ENCODE measurements around the gene MRPL38. TPM values are rescaled to one million over a fixed set of nuclear protein-coding genes. Genes with fewer than 3 reads are reported as not detected.

Gene MRPL38
- total RNA-seq, 4 donors from 2014 or later: 40.6 to 117 (median 48.5) TPM

- in situ Hi-C loops (cut with MboI; ENCODE audit: low pct_ligation_motif_present in 1 of 4, low pct_unique_long_range_greater_than_20kb in 1 of 4, low sequenced_read_pairs in 3 of 4): loop anchor here in 1 of 4 donors (25.0 kb wide), 1 partner anchor 264 kb away; no protein-coding TSS in a partner anchor
- WGBS, 2 donors (ENCODE audit: low coverage in 1 of 2): 83% methylated on average over 19 of the region's 19 CpGs; no CpG with 5 or more reads in 1 of the 2 donors
- intact Hi-C loops (cut with DNase I; ENCODE audit: low total_unique reads): no loop called here
- Histone ChIP-seq H3K4me1 (peaks cover 0 to 5% (median 1%) of the 10 kb centered on the region in 4 donors), H3K36me3 (no peaks in the 10 kb centered on the region), H3K27me3 (no peaks in the 10 kb centered on the region), H3K4me3 (no peak overlapping the region), H3K9me3 (no peaks in the 10 kb centered on the region), H3K27ac (no peak overlapping the region)
- DNase-seq: peak; percentile 46
- TF ChIP-seq POLR2AphosphoS5 (IDR thresholded peaks at IDR 0.05) (no peak), POLR2A (IDR thresholded peaks at IDR 0.05) (no peak), EP300 (IDR thresholded peaks at IDR 0.05; ENCODE audit: low read depth) (no peak)
- TF ChIP-seq, protein P1, sequence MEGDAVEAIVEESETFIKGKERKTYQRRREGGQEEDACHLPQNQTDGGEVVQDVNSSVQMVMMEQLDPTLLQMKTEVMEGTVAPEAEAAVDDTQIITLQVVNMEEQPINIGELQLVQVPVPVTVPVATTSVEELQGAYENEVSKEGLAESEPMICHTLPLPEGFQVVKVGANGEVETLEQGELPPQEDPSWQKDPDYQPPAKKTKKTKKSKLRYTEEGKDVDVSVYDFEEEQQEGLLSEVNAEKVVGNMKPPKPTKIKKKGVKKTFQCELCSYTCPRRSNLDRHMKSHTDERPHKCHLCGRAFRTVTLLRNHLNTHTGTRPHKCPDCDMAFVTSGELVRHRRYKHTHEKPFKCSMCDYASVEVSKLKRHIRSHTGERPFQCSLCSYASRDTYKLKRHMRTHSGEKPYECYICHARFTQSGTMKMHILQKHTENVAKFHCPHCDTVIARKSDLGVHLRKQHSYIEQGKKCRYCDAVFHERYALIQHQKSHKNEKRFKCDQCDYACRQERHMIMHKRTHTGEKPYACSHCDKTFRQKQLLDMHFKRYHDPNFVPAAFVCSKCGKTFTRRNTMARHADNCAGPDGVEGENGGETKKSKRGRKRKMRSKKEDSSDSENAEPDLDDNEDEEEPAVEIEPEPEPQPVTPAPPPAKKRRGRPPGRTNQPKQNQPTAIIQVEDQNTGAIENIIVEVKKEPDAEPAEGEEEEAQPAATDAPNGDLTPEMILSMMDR (IDR thresholded peaks at IDR 0.05): no peak
Observed at GRCh38 chr17:75922963-75923874, 18.5 kb upstream of the MRPL38 start.

DNA sequence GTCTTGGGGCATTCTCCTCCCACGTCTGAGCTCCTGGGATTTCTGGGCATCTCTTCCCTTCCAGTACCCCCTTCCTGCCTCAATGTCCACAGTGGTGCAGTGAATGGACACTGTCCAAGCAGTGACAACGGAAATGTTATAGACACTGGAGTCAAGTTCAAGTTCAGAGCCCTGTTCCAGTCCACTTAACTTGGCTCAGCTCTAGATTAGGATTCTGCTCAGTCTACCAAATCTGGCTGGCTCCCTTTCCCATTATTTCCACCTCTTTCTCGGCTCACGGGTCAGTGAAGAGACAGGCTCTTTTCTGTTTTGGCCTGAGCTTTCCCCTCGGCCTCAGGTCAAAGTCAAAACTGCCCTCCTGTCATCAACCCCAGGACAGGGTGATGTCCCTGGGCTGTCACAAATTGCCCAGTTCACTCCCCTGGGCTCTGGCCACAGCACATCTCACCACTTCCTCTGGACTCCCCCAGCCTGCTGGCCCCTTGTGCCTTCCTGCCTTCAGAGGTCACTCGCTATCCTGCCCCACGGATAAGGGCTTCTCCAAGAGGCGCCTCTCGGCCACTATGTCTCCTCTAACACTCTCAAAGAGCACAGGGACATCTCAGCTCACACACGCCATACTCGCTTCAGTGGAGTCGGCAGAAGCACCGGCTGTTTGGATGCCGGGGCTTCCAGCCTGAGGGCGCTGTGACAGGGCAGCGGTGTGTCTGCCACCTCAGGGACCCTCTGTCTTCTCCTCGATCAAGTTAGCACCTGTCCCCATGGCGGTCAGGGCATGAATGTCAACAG, 17.7 kb upstream of the MRPL38 start:
- WGBS, 2 donors (ENCODE audit: low coverage in 1 of 2): 80 to 92% methylated on average over 1 to 18 of the region's 18 CpGs
- Histone ChIP-seq H3K36me3 (no peaks in the 10 kb centered on the region), H3K9me3 (no peaks in the 10 kb centered on the region), H3K27me3 (no peaks in the 10 kb centered on the region), H3K4me1 (peaks cover 0 to 5% (median 1%) of the 10 kb centered on the region in 4 donors), H3K27ac (no peak overlapping the region), H3K4me3 (no peak overlapping the region)
- DNase-seq: no peak
- TF ChIP-seq POLR2A (IDR thresholded peaks at IDR 0.05) (no peak), POLR2AphosphoS5 (IDR thresholded peaks at IDR 0.05) (no peak), EP300 (IDR thresholded peaks at IDR 0.05; ENCODE audit: low read depth) (no peak)
- TF ChIP-seq, protein P1 (IDR thresholded peaks at IDR 0.05): no peak
- in situ Hi-C loops (cut with MboI; ENCODE audit: low pct_ligation_motif_present in 1 of 4, low pct_unique_long_range_greater_than_20kb in 1 of 4, low sequenced_read_pairs in 3 of 4): loop anchor here in 1 of 4 donors (25.0 kb wide), 1 partner anchor 265 kb away; no protein-coding TSS in a partner anchor
- intact Hi-C loops (cut with DNase I; ENCODE audit: low total_unique reads): no loop called here

DNA sequence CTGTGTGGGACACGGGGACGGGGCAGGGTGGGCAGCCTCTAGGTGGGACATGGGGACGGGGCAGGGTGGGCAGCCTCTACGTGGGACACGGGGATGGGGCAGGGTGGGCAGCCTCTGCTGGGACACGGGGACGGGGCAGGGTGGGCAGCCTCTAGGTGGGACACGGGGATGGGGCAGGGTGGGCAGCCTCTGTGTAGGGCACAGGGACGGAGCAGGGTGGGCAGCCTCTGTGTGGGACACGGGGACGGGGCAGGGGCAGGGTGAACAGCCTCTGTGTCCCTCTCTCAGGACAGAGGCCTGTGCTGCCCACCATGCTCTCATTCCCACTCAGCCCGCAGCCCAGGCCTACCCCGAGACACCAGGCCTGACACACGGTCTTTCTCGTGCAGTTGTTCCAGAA, 16.9 kb upstream of the MRPL38 start:
- DNase-seq: no peak
- Histone ChIP-seq H3K4me1 (peaks cover 0 to 5% (median 1%) of the 10 kb centered on the region in 4 donors), H3K27ac (no peak overlapping the region), H3K4me3 (no peak overlapping the region), H3K36me3 (no peaks in the 10 kb centered on the region), H3K27me3 (no peaks in the 10 kb centered on the region), H3K9me3 (no peaks in the 10 kb centered on the region)
- no peak for TF ChIP-seq POLR2AphosphoS5 (IDR thresholded peaks at IDR 0.05)
- WGBS, 2 donors (ENCODE audit: low coverage in 1 of 2): 95% methylated on average over 8 of the region's 15 CpGs; no CpG with 5 or more reads in 1 of the 2 donors
- in situ Hi-C loops (cut with MboI; ENCODE audit: low pct_ligation_motif_present in 1 of 4, low pct_unique_long_range_greater_than_20kb in 1 of 4, low sequenced_read_pairs in 3 of 4): loop anchor here in 1 of 4 donors (25.0 kb wide), 1 partner anchor 266 kb away; no protein-coding TSS in a partner anchor
- intact Hi-C loops (cut with DNase I; ENCODE audit: low total_unique reads): no loop called here

DNA sequence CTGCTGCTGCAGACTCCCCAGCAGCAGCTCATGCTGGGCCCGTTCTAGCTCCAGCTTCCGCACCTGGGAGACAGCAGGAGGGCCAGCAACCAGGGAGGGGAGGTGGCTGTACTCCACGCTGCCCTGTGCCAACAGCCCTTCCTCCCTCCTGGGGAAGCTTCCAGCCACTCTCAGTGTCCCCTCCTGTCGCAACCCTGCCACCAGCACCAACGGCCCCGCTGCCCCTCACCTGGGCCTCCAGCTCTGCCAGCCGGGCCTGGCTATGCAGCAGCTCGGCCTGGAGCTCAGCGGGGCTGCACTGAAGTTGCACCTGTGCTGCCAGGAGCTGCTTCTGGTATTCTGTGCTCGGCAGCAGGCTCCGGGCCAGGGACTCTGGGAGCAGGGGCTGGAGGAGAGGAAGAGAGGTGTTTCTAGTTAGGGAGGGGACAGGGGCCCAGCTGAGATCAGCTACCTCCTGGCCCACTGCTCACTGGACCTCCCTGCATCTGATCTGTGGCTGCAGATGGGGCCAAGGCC, 15.4 kb upstream of the MRPL38 start:
- in situ Hi-C loops (cut with MboI; ENCODE audit: low pct_ligation_motif_present in 1 of 4, low pct_unique_long_range_greater_than_20kb in 1 of 4, low sequenced_read_pairs in 3 of 4): loop anchor here in 1 of 4 donors (25.0 kb wide), 1 partner anchor 267 kb away; no protein-coding TSS in a partner anchor
- no peak overlapping the region for H3K4me3 ChIP-seq
- no peak overlapping the region for H3K27ac ChIP-seq
- no peaks in the 10 kb centered on the region for H3K36me3 ChIP-seq
- no peaks in the 10 kb centered on the region for H3K9me3 ChIP-seq
- no peak for DNase-seq
- intact Hi-C loops (cut with DNase I; ENCODE audit: low total_unique reads): no loop called here
- H3K4me1 ChIP-seq: peaks cover 0 to 5% (median 1%) of the 10 kb centered on the region in 4 donors
- no peaks in the 10 kb centered on the region for H3K27me3 ChIP-seq
- TF ChIP-seq, protein P1 (IDR thresholded peaks at IDR 0.05): no peak
- TF ChIP-seq EP300 (IDR thresholded peaks at IDR 0.05; ENCODE audit: low read depth) (no peak), POLR2A (IDR thresholded peaks at IDR 0.05) (no peak), POLR2AphosphoS5 (IDR thresholded peaks at IDR 0.05) (no peak)
- WGBS, 2 donors (ENCODE audit: low coverage in 1 of 2): 90% methylated on average over 11 of the region's 11 CpGs; no CpG with 5 or more reads in 1 of the 2 donors
